Transverse colon (tissue), 4 donors: Measurements from ENCODE around the gene ASB14.

Experiments
- CTCF ChIP-seq, 5 experiments: fragments of 200-600 bp in 3 of 5; fragments of 450-650 bp in 2 of 5; sonication (generic) in 3 of 5; IDR thresholded peaks; 1 replicate in 2 of 5; 2 replicates in 3 of 5; pipeline ENCODE4 v1.5.1; 2016 to 2017; ENCODE audit warnings: antibody characterized with exemption in 5 of 5, inconsistent platforms in 3 of 5, mild to moderate bottlenecking in 2 of 5, moderate library complexity in 1 of 5
- POLR2AphosphoS5 ChIP-seq, 3 donors: sonication (generic); formaldehyde crosslinking; IDR thresholded peaks; one replicate each; pipeline ENCODE4 v1.6.1; 2016; ENCODE audit warnings: antibody characterized with exemption in 3 of 3

GRCh38 chr3:57256844-57257243 lies 35.6 kb downstream of the ASB14 start:
- TF ChIP-seq CTCF (IDR thresholded peaks at IDR 0.05): no peak
- no peak for TF ChIP-seq POLR2AphosphoS5 (IDR thresholded peaks at IDR 0.05)
